Measurements from ENCODE around the gene PINLYP.

PINLYP gene

GRCh38 chr19:43575156-43575950, at the start of gene PINLYP, which contains the start of gene XRCC1:
Gene PINLYP (plus strand): TSS chr19:43575801. CDS start chr19:43577192, 1,391 bp downstream.
Gene XRCC1 (minus strand): TSS chr19:43575527. CDS start chr19:43575458, 69 bp downstream.
- intact Hi-C loops (cut with DNase I) = loop anchor here (1.0 kb wide), 1 partner anchor 21 kb away; the partner anchor contains the start of genes IRGQ and ZNF576
- DNase-seq = peak; percentile 93 to 99 (median 98)

- intact Hi-C loops (cut with DNase I) = no loop called here
- peak in 21 of 42 donors; percentile 14 to 54 (median 38) for DNase-seq
Measured at GRCh38 chr19:43525836-43526771, 49.5 kb upstream of the PINLYP start.

GRCh38 chr19:43526884-43527859, 48.4 kb upstream of the PINLYP start, which contains the start of gene ETHE1:
Gene ETHE1 (minus strand): TSS chr19:43527201. CDS start chr19:43527177, 24 bp downstream.
- peak; percentile 53 to 93 (median 87) for DNase-seq
- intact Hi-C loops (cut with DNase I) = no loop called here

GRCh38 chr19:43527860-43528622, 47.6 kb upstream of the PINLYP start:
- intact Hi-C loops (cut with DNase I) = no loop called here
- peak in 20 of 42 donors; percentile 14 to 60 (median 29) for DNase-seq

DNA sequence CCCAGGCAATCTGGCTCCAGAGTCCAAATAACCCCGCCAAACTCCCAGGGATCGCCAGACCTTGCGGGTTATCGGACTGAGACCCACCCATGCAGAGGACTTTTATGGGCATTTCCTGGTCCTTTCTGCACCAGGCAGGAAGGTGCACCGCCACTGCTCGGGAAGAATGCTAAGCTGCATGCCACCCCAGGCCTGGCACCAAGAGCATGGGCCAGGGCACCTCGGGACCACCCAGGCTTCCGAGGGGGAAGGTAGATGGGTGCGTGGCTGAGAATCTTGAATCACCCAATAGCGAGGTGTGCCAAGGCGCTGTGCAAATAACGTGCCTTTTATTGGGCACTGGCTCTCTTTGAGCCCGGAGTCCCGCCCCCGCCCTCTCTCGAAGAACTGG, 43.0 kb upstream of the PINLYP start:
- peak in 26 of 42 donors; percentile 26 to 79 (median 56) for DNase-seq
- intact Hi-C loops (cut with DNase I) = loop anchor here (10.0 kb wide), 1 partner anchor 62 kb away; the partner anchor contains the start of genes IRGQ and ZNF576

DNA sequence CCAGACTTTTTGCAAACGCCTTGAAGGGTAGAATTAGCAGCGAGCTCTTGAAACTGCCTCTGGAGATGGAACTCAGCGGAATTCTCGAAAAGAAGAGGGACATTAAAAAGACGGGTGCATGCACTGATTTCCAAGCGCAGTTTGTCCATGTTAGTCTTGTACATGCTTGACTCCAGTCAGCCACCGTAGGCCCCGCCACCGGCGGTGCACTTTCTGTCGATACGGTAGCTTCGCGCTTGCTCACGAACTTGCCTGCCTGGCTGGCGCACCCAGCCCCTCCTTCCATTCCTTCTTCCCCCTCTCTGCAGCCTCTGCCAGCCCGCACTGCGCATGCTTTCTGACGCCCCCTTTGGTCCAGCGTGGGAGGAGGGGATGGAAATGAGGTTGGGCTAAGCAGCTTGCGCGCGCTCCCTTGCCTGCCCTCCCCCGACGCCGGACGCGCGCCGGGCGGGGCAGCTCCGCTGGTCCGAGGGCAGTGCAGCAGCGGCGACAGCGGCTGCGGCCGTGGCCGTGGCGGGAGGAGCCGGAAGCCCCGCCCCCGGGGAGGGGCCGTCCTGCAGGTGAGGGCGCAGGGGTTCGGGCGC, 42.5 kb upstream of the PINLYP start, which contains the start of gene ZNF575:
Gene ZNF575, plus strand, starts transcription at position 227 of the 584 bp plus-strand sequence. CDS start 1,235 bp downstream, outside the sequence.
- DNase-seq = peak; percentile 86 to 97 (median 94)
- intact Hi-C loops (cut with DNase I) = loop anchor here (10.0 kb wide), 1 partner anchor 62 kb away; the partner anchor contains the start of genes IRGQ and ZNF576

DNA sequence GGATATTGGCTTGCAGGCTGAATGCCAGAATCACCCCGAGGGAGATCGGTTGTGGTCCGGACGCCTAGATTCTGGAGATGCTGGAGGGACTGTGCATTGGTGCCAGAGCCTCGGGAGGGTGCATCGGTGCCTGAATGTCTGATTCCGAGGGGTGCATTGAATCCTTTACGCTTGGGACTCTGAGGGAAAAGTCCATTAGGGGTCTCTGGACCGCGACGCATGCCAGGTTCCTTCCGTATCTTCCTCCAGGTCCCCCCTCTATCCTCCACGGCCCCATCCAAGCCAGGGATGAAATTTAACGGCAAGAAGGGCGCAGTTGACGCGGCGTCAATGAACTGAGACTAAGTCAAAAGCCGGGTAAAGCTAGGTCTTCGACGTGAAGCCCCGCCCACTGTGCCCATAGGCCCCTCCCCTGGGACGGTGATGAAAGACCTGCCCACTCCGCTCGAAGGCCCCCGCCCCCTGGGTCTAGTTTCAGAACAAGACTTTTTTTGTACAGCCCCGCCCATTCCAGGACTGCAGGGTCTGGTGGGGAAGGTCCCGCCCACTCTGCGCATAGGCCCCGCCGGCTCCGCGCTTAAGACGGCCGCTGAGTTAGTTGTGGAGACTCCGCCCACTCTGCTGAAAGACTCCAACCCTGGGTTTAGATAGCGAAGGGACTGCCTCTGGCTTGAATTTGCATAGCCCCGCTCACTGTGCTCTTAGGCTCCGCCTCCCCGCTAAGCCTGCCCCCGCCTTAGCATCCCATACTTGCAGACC, 41.9 kb upstream of the PINLYP start:
- intact Hi-C loops (cut with DNase I) = loop anchor here (10.0 kb wide), 1 partner anchor 61 kb away; the partner anchor contains the start of genes IRGQ and ZNF576
- DNase-seq = peak; percentile 81 to 98 (median 94)

- intact Hi-C loops (cut with DNase I) = loop anchor here (10.0 kb wide), 1 partner anchor 60 kb away; the partner anchor contains the start of genes IRGQ and ZNF576
Measured at GRCh38 chr19:43534305-43534815, 41.2 kb upstream of the PINLYP start.

DNA sequence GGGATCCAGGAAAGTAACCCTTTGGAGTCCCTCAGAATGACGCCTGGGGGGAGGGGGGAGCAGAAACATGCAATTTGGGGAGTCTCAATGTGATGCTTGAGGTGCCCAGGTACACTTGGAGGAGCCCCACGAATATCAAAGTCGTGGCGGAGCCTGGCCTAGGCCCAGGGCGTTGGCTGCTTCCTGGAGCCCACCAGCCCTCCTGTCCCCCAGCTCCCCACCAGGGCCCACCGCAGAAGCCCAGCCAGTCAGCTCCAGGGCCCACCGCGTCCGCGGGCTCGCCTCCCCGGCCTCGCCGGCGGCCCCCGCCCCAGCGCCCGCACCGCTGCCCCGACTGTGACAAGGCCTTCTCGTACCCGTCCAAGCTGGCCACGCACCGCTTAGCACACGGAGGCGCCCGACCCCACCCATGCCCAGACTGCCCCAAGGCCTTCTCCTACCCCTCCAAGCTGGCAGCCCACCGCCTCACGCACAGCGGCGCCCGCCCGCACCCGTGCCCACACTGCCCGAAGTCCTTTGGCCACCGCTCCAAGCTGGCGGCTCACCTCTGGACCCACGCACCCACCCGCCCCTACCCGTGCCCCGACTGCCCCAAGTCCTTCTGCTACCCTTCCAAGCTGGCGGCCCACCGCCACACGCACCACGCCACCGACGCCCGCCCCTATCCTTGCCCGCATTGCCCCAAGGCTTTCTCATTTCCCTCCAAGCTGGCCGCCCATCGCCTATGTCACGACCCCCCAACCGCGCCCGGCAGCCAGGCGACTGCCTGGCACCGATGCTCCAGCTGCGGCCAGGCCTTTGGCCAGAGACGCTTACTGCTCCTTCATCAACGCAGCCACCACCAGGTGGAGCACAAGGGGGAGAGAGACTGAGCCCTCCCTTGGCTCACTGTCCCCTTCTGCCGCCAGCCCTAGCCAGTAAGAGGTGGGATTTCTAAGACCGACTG, 40.5 kb upstream of the PINLYP start:
- intact Hi-C loops (cut with DNase I) = loop anchor here (10.0 kb wide), 1 partner anchor 60 kb away; the partner anchor contains the start of genes IRGQ and ZNF576
- DNase-seq = peak; percentile 36 to 85 (median 68)

More at GRCh38 chr19:43534305-43534815, 41.2 kb upstream of the PINLYP start:
- peak in 1 of 42 donors; percentile 8 for DNase-seq

DNA sequence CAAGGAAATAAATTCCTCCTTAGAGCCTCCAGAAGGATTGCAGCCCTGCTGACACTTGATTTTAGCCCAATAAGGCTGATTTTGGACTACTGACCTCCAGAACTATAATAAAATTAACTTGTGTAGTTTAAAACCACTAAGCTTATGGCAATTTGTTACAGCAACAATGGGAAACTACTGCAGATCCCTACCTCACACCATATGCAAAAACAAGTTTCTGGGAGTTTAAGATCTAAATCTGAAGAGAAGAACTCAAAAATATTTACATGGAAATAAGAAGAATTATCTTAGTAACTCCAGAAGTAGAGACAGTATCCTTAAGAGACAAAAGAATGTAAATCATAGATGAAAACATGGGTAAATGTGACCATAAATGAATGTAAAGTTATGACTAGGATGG, 36.7 kb upstream of the PINLYP start:
- DNase-seq = no peak
- intact Hi-C loops (cut with DNase I) = loop anchor here (10.0 kb wide), 1 partner anchor 56 kb away; the partner anchor contains the start of genes IRGQ and ZNF576

- DNase-seq = no peak
- intact Hi-C loops (cut with DNase I) = no loop called here
Measured at GRCh38 chr19:43540381-43540780, 35.2 kb upstream of the PINLYP start.

- intact Hi-C loops (cut with DNase I) = no loop called here
- no peak for DNase-seq
Measured at GRCh38 chr19:43541920-43542650, 33.5 kb upstream of the PINLYP start.

DNA sequence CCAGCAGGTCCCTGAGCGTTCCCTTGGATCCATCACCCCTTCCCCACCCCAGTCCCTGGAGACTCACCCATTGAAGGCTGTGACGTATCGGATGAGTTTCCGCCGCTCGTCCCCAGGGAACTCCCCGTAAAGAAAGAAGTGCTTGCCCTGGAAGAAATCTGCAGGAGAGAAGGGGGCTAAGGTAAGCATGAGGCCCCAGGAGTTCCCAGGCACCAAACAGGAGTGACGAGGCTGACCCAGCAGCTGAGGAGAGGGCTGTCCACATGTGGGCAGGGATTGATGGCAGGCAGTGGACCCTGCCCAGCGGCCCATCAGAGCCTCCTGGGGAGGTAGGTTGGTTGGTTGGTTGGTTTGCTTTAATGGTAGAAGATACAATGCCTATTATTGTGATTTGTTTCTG, 31.5 kb upstream of the PINLYP start:
- intact Hi-C loops (cut with DNase I) = no loop called here
- no peak for DNase-seq

DNA sequence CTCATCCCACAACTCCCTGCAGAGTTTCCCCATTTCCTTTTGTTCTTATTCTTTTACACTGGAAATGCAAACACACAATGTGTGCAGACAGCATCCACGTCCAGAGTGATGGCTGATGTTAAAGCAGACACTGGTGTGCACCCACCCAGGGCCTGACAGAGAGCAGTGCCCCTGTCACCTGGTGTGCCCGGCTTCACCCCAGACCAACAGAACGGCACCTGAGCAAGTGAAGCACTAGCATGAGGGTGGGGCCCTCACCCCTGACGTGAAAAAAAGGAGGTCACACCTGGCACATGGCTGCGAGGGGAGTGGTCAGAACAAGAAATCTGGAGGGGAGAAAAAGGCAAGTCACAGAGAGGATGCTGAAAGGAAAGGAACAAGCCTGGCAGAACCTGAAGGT, 30.3 kb upstream of the PINLYP start:
- intact Hi-C loops (cut with DNase I) = no loop called here
- no peak for DNase-seq

Data from head of caudate nucleus (tissue), 42 donors.